Measurements from ENCODE around the gene CLN6.

DNA sequence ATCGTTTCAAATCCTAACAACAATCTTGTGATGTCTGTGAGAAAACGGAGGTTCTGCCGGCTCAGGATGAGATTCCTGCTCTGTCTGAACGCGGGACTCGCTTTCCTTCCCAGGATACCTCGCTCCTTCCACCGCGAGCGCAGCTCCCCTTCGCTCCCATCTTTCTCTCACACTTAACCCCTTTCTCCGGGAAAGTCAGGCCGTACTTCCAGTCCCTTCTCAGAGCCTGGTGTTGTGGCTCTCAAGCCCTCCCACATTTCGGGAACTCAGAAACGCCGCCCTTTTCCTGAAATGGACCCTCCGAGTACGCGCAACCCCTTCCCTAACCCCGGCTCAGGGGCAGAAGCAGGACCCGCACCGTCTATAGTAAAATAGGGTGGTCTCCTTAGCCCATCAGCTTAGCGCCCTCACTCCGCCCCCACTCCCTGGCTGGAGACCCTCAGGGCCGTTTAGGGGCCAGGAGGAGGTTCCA, 47.6 kb upstream of the CLN6 start:
- TF ChIP-seq ZFX (IDR thresholded peaks at IDR 0.05; ENCODE audit: borderline replicate concordance): no peak
- TF ChIP-seq, protein P1, sequence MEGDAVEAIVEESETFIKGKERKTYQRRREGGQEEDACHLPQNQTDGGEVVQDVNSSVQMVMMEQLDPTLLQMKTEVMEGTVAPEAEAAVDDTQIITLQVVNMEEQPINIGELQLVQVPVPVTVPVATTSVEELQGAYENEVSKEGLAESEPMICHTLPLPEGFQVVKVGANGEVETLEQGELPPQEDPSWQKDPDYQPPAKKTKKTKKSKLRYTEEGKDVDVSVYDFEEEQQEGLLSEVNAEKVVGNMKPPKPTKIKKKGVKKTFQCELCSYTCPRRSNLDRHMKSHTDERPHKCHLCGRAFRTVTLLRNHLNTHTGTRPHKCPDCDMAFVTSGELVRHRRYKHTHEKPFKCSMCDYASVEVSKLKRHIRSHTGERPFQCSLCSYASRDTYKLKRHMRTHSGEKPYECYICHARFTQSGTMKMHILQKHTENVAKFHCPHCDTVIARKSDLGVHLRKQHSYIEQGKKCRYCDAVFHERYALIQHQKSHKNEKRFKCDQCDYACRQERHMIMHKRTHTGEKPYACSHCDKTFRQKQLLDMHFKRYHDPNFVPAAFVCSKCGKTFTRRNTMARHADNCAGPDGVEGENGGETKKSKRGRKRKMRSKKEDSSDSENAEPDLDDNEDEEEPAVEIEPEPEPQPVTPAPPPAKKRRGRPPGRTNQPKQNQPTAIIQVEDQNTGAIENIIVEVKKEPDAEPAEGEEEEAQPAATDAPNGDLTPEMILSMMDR (IDR thresholded peaks at IDR 0.05): no peak
